Thoracic aorta (tissue), 2 donors: Measurements from ENCODE around the gene KIF3A. TPM values are rescaled to one million over a fixed set of nuclear protein-coding genes. Genes with fewer than 3 reads are reported as not detected.

Source experiments
- ATAC-seq: fragments of 150-250 bp; one replicate; pipeline ENCODE4 v1.8.0; 2017; ENCODE audit warnings: low read depth; ENCODE audit not compliant: insufficient number of reproducible peaks, low FRiP score
- DNase-seq: peaks from one replicate; pipeline ENCODE4 v3.0.0-alpha.2; 2020; ENCODE audit warnings: low spot score
- H3K27ac ChIP-seq, 2 donors: fragments of 200-600 bp; sonication (generic); 1 replicate in 1 of 2; 2 replicates in 1 of 2; pipeline ENCODE4 v1.5.1; 2016; ENCODE audit warnings: mild to moderate bottlenecking in 2 of 2, moderate library complexity in 2 of 2
- H3K27me3 ChIP-seq: fragments of 200-600 bp; sonication (generic); replicated peaks from 2 replicates; pipeline ENCODE4 v1.6.0; 2016; ENCODE audit warnings: mild to moderate bottlenecking; ENCODE audit not compliant: insufficient read depth
- H3K36me3 ChIP-seq: fragments of 200-600 bp; sonication (generic); one replicate; pipeline ENCODE4 v1.5.1; 2016
- H3K4me1 ChIP-seq, 2 donors: fragments of 200-600 bp; sonication (generic); 1 replicate in 1 of 2; 2 replicates in 1 of 2; pipeline versions ENCODE4 v1.5.1 to v1.6.0; 2016; ENCODE audit warnings: low read depth in 2 of 2, mild to moderate bottlenecking in 1 of 2; ENCODE audit not compliant: control insufficient read depth in 1 of 2
- H3K4me3 ChIP-seq: fragments of 200-600 bp; sonication (generic); 2 replicates; pipeline ENCODE4 v1.5.1; 2016; ENCODE audit warnings: mild to moderate bottlenecking
- H3K9me3 ChIP-seq: fragments of 200-600 bp; sonication (generic); 2 replicates; pipeline ENCODE4 v1.5.1; 2016
- total RNA-seq, 2 donors: library from RNA; depleted of rRNA; stranded (reverse); fragments of >200 nt; gene quantifications; one replicate each; pipeline versions ENCODE4 v1.1.0 to v1.2.3, GENCODE V29; 2016
- TF ChIP-seq, protein P1 (sequence below): fragments of 200-600 bp; sonication (generic); IDR thresholded peaks from one replicate; pipeline ENCODE4 v1.5.1; 2019; ENCODE audit warnings: antibody characterized with exemption

KIF3A gene
- total RNA-seq, 2 donors from 2014 or later: 3.7 to 5.9 TPM

DNA sequence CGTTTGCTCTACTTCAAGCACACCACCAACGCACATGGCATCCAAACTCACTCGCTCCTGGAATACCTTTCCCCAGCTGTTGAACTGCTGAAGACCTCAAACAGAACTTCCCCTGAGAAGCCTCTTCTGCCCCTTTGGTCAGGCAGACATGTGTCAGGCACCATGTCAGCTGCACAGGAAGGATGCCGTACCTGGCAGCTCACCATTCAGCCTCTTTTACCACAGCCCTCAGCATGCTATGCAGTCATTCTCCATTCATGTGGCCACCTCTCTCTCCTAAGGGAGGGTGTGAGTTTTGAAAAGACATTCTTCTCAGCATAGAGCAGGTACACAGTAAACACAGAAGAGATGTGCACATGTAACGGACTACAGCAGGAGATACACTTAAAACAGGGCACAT lies 49.4 kb downstream of the KIF3A start:
- Histone ChIP-seq H3K4me1 (no peaks in the 10 kb centered on the region), H3K4me3 (no peak overlapping the region), H3K36me3 (no peaks in the 10 kb centered on the region), H3K27me3 (no peaks in the 10 kb centered on the region), H3K9me3 (no peaks in the 10 kb centered on the region), H3K27ac (no peak overlapping the region)
- DNase-seq (no peak), ATAC-seq (no peak)
- TF ChIP-seq, protein P1, sequence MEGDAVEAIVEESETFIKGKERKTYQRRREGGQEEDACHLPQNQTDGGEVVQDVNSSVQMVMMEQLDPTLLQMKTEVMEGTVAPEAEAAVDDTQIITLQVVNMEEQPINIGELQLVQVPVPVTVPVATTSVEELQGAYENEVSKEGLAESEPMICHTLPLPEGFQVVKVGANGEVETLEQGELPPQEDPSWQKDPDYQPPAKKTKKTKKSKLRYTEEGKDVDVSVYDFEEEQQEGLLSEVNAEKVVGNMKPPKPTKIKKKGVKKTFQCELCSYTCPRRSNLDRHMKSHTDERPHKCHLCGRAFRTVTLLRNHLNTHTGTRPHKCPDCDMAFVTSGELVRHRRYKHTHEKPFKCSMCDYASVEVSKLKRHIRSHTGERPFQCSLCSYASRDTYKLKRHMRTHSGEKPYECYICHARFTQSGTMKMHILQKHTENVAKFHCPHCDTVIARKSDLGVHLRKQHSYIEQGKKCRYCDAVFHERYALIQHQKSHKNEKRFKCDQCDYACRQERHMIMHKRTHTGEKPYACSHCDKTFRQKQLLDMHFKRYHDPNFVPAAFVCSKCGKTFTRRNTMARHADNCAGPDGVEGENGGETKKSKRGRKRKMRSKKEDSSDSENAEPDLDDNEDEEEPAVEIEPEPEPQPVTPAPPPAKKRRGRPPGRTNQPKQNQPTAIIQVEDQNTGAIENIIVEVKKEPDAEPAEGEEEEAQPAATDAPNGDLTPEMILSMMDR: no peak

DNA sequence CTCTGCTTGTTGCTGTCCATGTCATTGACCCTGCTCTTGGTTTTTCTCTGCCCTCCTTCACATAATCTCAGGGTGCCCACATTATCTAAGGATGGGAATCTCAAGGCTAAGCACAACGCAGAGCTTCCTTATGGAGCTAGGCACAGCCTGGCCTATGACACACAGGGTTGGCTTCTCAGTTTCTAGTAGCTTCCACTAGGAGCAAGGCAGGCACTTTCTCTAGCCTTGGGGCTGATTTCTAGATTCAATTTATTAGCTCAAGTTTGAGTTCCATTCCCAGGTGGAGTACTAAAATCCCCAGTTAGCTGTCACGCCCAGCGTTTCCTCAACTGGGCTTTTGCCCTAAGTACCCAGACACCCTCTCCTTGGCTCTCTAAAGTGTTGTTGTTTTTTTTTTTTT lies 51.2 kb downstream of the KIF3A start:
- no peak for DNase-seq
- Histone ChIP-seq H3K4me3 (no peak overlapping the region), H3K27ac (no peak overlapping the region), H3K9me3 (no peaks in the 10 kb centered on the region), H3K4me1 (no peaks in the 10 kb centered on the region), H3K36me3 (no peaks in the 10 kb centered on the region), H3K27me3 (no peaks in the 10 kb centered on the region)
- TF ChIP-seq, protein P1: no peak
- ATAC-seq: no peak

DNA sequence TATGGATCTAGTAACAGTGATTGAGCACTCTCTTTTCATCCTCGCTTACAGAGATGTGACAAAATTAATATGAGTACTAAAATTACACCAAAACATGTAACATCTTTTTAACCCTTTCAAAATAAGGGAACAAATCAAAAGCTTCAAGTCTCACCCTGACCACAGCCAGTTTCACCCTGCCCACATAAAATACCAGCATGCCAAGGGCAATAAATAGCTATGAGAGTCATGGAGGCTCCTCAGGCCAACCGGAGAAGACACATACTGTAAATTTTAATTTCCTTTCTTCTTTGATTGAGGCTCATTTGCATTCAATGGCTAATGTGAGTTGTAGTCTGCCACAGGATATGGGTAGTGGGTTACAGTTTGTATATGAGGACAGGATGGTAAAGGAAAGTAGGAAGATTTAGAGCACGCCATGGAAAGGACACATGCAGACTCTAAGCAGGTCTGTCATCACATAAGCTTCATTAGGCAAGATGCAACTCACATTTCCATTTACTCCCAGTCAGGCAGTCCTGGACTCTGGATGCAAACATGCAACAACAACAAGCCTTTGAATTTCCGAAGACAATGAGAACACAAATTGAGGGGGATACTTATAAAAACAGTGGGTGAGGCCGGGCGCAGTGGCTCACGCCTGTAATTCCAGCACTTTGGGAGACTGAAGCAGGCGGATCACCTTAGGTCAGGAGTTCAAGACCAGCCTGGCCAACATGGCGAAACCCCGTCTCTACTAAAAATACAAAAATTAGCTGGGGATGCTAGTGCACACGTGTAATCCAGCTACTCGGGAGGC lies 52.2 kb downstream of the KIF3A start:
- Histone ChIP-seq H3K27me3 (no peaks in the 10 kb centered on the region), H3K9me3 (no peaks in the 10 kb centered on the region), H3K36me3 (no peaks in the 10 kb centered on the region), H3K4me1 (no peaks in the 10 kb centered on the region), H3K27ac (no peak overlapping the region), H3K4me3 (no peak overlapping the region)
- ATAC-seq (no peak), DNase-seq (no peak)
- TF ChIP-seq, protein P1: no peak

DNA sequence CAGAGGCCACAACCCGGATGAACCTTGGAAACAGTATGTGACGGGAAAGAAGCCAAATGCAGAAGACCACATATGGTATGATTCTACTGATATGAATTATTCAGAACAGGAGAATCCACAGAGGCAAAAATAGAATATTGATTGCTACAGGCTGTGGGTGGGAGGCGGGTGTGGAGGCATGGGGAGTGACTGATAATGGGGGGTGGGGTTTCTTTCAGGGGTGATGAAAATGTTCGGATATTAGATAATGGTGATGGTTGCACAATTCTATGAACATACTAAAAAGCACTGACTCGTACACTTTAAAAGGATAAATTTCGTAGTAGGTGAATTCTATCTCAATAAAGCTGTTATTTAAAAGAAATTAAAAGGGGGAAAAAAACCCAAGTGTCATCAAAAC lies 52.9 kb downstream of the KIF3A start:
- Histone ChIP-seq H3K27me3 (no peaks in the 10 kb centered on the region), H3K4me3 (no peak overlapping the region), H3K36me3 (no peaks in the 10 kb centered on the region), H3K27ac (no peak overlapping the region), H3K9me3 (no peaks in the 10 kb centered on the region), H3K4me1 (no peaks in the 10 kb centered on the region)
- TF ChIP-seq, protein P1: no peak
- ATAC-seq: no peak
- DNase-seq: no peak

DNA sequence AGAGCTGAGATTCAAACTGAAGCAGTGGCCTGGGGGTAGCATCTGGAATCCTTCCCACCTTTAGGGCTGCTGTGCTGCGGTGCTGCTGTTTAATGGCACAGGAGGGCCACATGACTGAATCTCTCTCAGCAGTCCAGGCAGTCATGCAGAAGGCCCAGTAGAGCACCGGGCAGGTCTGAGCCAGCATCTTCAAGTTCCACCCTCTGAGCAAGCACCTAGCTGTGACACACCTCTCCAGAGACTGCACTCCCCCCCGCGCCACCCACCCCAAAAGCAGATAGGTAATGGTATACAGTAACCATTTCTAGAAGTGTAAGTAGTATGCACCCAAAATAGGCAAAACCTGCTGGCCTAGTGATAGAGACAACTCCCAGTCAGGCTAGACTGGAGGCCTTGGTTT lies 55.4 kb downstream of the KIF3A start:
- Histone ChIP-seq H3K4me1 (peaks cover 4 to 11% of the 10 kb centered on the region in 2 donors), H3K9me3 (no peaks in the 10 kb centered on the region), H3K4me3 (no peak overlapping the region), H3K27me3 (no peaks in the 10 kb centered on the region), H3K36me3 (no peaks in the 10 kb centered on the region), H3K27ac (no peak overlapping the region)
- ATAC-seq: no peak
- TF ChIP-seq, protein P1: no peak
- DNase-seq: no peak
